Loucy (cell line): ENCODE results near the gene GATC.

Source experiments
- H2AFZ ChIP-seq: fragments of 200-600 bp; sonication (generic); 2 replicates; pipeline ENCODE4 v1.6.0; 2016; ENCODE audit warnings: antibody characterized with exemption, mild to moderate bottlenecking, low read length, moderate library complexity
- H3F3A ChIP-seq: fragments of 200-600 bp; 2 replicates; pipeline ENCODE4 v1.6.0; 2016; ENCODE audit warnings: antibody characterized with exemption, low read depth, mild to moderate bottlenecking
- H3K27me3 ChIP-seq: fragments of 200-600 bp; sonication (generic); 2 replicates; pipeline ENCODE4 v1.6.1; 2014; ENCODE audit warnings: low read length, mild to moderate bottlenecking; ENCODE audit not compliant: insufficient read depth, poor library complexity, severe bottlenecking
- H3K36me3 ChIP-seq: fragments of 200-600 bp; sonication (generic); 2 replicates; pipeline ENCODE4 v1.6.1; 2016; ENCODE audit warnings: low read length; ENCODE audit not compliant: insufficient read depth
- H3K4me1 ChIP-seq: fragments of 200-600 bp; sonication (generic); 2 replicates; pipeline ENCODE4 v1.5.1; 2014; ENCODE audit warnings: low read length, mild to moderate bottlenecking; ENCODE audit not compliant: insufficient read depth, poor library complexity, severe bottlenecking
- H3K4me2 ChIP-seq: fragments of 200-600 bp; sonication (generic); 2 replicates; pipeline ENCODE4 v1.6.0; 2014; ENCODE audit warnings: antibody characterized with exemption, low read length, low read depth, mild to moderate bottlenecking; ENCODE audit not compliant: poor library complexity, severe bottlenecking
- H3K4me3 ChIP-seq: fragments of 200-600 bp; sonication (generic); 2 replicates; pipeline ENCODE4 v1.5.1; 2014; ENCODE audit warnings: low read length, mild to moderate bottlenecking, mixed read lengths; ENCODE audit not compliant: poor library complexity, severe bottlenecking
- H3K79me2 ChIP-seq: fragments of 200-600 bp; sonication (generic); 2 replicates; pipeline ENCODE4 v1.6.1; 2014; ENCODE audit warnings: low read length; ENCODE audit not compliant: insufficient read depth
- H3K9ac ChIP-seq: fragments of 200-600 bp; sonication (generic); 2 replicates; pipeline ENCODE4 v1.6.0; 2014; ENCODE audit warnings: mild to moderate bottlenecking, low read depth, low read length, moderate library complexity; ENCODE audit not compliant: poor library complexity, severe bottlenecking
- H3K9me2 ChIP-seq: fragments of 200-600 bp; sonication (generic); replicated peaks from 2 replicates; pipeline ENCODE4 v1.6.1; 2016; ENCODE audit warnings: low read depth, low read length, mixed read lengths
- H3K9me3 ChIP-seq: fragments of 200-600 bp; sonication (generic); 2 replicates; pipeline ENCODE4 v1.6.1; 2014; ENCODE audit warnings: mild to moderate bottlenecking, antibody characterized with exemption, low read length, low read depth; ENCODE audit not compliant: insufficient read depth
- H4K20me1 ChIP-seq: fragments of 200-600 bp; sonication (generic); 2 replicates; pipeline ENCODE4 v1.6.0; 2014; ENCODE audit warnings: antibody characterized with exemption, low read length, mild to moderate bottlenecking; ENCODE audit not compliant: insufficient read depth, poor library complexity, severe bottlenecking
- EZH2phosphoT487 ChIP-seq: fragments of 200-600 bp; IDR thresholded peaks from 2 replicates; pipeline ENCODE4 v1.6.1; 2018; ENCODE audit warnings: antibody characterized with exemption, mild to moderate bottlenecking, moderate library complexity, borderline replicate concordance
- TF ChIP-seq, protein P1 (sequence below): fragments of 200-600 bp; sonication (generic); conservative IDR thresholded peaks from 2 replicates; pipeline ENCODE4 v1.5.1; 2014; ENCODE audit warnings: mild to moderate bottlenecking, antibody characterized with exemption, low read length

The GATC gene

DNA sequence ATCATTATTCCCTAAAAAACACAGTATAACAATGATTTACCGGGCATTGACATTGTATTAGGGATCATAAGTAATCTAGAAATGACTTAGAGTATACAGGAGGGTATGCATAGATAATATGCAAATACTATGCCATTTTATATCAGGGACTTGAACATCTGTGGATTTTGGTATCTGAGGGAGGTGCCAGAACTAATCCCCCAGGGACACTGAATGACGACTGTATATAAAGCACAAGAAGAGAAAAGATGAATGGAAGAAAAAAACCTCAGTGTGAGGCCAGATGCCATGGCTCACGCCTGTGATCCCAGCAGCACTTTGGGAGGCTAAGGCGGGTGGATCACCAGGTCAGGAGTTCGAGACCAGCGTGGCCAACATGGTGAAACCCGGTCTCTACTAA is 33.8 kb upstream of the GATC start:
- TF ChIP-seq EZH2phosphoT487: no peak
- TF ChIP-seq, protein P1, sequence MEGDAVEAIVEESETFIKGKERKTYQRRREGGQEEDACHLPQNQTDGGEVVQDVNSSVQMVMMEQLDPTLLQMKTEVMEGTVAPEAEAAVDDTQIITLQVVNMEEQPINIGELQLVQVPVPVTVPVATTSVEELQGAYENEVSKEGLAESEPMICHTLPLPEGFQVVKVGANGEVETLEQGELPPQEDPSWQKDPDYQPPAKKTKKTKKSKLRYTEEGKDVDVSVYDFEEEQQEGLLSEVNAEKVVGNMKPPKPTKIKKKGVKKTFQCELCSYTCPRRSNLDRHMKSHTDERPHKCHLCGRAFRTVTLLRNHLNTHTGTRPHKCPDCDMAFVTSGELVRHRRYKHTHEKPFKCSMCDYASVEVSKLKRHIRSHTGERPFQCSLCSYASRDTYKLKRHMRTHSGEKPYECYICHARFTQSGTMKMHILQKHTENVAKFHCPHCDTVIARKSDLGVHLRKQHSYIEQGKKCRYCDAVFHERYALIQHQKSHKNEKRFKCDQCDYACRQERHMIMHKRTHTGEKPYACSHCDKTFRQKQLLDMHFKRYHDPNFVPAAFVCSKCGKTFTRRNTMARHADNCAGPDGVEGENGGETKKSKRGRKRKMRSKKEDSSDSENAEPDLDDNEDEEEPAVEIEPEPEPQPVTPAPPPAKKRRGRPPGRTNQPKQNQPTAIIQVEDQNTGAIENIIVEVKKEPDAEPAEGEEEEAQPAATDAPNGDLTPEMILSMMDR: no peak
- Histone ChIP-seq H3K9me2 (no peaks in the 10 kb centered on the region), H3K79me2 (no peaks in the 10 kb centered on the region)

DNA sequence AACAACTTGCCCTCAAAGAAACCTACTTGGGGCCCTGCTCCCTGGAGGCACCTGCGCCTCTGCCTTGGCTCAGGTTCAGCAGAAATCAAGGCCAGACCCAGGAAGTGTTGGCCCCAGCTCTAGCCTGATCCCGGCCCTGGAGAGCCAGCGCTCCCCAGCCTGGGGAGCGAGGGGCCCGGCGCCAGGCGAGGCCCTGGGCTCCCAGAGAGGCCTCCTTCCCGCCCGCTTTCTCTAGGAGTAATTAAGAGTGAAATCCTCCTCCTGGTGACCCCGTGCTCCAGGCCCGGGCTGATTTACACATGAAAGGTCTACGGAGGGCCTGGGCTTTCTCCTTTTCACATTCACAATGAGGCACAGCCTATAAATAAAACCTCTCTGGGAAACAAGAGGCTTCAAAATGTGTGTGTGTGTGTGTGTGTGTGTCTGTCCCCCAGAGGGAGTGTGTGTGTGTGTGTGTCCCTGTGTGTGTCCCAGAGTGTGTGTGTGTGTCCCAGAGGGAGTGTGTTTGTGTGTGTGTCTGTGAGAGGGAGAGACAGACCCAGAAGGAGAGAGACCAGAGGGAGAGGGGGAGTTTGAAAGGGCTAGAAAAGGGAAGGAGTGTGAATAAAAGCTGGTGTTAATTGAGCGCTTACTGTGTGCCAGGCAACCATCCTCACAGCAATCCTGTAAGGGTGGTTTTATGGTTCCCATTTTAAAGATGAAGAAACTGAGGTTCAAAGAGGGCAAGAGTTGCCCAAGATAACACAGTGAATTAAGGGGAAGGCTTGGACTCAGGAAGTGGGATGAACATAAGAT is 32.1 kb upstream of the GATC start:
- H3F3A ChIP-seq: no peaks in the 10 kb centered on the region
- H3K79me2 ChIP-seq: no peaks in the 10 kb centered on the region
- no peaks in the 10 kb centered on the region for H4K20me1 ChIP-seq
- TF ChIP-seq EZH2phosphoT487: no peak
- TF ChIP-seq, protein P1: no peak
- no peaks in the 10 kb centered on the region for H3K9me3 ChIP-seq
- H3K9ac ChIP-seq: no peak overlapping the region
- no peaks in the 10 kb centered on the region for H3K4me1 ChIP-seq
- no peak overlapping the region for H3K4me2 ChIP-seq
- no peak overlapping the region for H2AFZ ChIP-seq
- no peaks in the 10 kb centered on the region for H3K36me3 ChIP-seq
- no peaks in the 10 kb centered on the region for H3K27me3 ChIP-seq
- no peak overlapping the region for H3K4me3 ChIP-seq
- no peaks in the 10 kb centered on the region for H3K9me2 ChIP-seq

More for the DNA sequence above, 33.8 kb upstream of the GATC start:
- Histone ChIP-seq H3K27me3 (no peaks in the 10 kb centered on the region), H2AFZ (no peak overlapping the region), H3K9ac (no peak overlapping the region), H3K9me3 (no peaks in the 10 kb centered on the region), H3K4me3 (no peak overlapping the region), H3K4me2 (no peak overlapping the region), H4K20me1 (no peaks in the 10 kb centered on the region), H3K36me3 (no peaks in the 10 kb centered on the region), H3F3A (no peaks in the 10 kb centered on the region), H3K4me1 (no peaks in the 10 kb centered on the region)

DNA sequence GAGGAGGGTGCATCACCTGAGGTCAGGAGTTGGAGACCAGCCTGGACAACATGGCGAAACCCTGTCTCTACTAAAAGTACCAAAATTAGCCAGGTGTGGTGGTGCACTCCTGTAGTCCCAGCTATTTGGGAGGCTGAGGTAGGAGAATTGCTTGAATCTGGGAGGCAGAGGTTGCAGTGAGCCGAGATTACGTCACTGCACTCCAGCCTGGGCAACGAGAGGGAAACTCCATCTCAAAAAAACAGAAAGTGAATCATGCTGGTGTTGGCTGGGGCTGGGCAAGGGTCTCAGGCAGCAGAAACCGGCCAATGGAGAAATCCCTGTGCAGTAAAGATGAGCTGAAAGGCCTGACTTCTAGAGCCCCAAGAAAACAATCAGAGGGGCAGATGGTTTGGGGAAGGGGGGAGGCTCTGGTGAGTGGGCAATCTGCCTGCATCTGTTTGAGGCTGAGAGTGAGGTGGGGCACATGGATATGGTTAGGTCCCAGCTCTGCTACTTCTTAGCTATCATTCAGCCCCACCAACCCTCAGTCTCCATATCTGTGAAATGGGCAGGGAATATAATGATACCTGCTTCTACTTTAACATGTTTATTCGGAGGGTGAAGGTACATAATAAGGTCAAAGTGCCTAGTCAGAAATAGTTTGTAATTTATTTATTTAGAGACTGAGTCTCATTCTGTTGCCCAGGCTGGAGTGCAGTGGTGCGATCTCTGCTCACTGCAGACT is 29.6 kb upstream of the GATC start:
- Histone ChIP-seq H3K4me1 (no peaks in the 10 kb centered on the region), H3K4me2 (no peak overlapping the region), H3K9me2 (no peaks in the 10 kb centered on the region), H3K36me3 (no peaks in the 10 kb centered on the region), H3K27me3 (no peaks in the 10 kb centered on the region), H3K9me3 (no peaks in the 10 kb centered on the region), H3K9ac (no peak overlapping the region), H2AFZ (no peak overlapping the region), H3K4me3 (no peak overlapping the region), H3F3A (no peaks in the 10 kb centered on the region), H4K20me1 (no peaks in the 10 kb centered on the region), H3K79me2 (no peaks in the 10 kb centered on the region)
- TF ChIP-seq, protein P1: no peak
- no peak for TF ChIP-seq EZH2phosphoT487
